Head of caudate nucleus (tissue), 42 donors: ENCODE data around the gene DMKN.
"Not testable (repeated sequence)": the region's sequence is repeated elsewhere in the genome, so short reads cannot be mapped to it uniquely, and the experiment has no call there.

Source experiments
- DNase-seq, 42 donors: peaks; one replicate each; pipeline versions ENCODE4 v3.0.0 to v3.0.0-alpha.2; 2020 to 2021; ENCODE audit warnings: mixed read lengths in 7 of 42
- intact Hi-C: fragments of 100-400 bp; cut with DNase I; formaldehyde crosslinking; loops from one replicate; pipeline ENCODE4 v1.15.0; 2022

DMKN gene

DNA sequence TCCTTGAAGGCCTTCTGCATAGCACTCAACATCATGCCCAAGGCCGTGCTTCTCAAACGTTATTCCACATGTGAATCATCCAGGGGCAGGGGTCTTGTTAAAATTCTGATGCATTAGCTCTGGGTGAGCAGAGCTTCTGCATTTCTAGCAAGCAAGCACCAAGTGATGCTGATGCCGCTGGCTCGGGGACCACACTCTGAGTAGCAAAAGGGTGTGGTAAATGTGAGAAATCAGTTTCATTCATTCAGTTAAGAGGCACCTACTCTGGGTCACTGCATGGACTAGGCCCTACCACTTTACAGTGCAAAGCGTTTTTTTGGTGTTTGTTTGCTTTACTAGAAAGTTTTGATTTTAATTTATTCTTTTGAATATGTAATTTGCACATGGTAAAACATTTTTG lies 30.4 kb downstream of the DMKN start:
- DNase-seq, result no peak
- intact Hi-C loops, result no loop called here

DNA sequence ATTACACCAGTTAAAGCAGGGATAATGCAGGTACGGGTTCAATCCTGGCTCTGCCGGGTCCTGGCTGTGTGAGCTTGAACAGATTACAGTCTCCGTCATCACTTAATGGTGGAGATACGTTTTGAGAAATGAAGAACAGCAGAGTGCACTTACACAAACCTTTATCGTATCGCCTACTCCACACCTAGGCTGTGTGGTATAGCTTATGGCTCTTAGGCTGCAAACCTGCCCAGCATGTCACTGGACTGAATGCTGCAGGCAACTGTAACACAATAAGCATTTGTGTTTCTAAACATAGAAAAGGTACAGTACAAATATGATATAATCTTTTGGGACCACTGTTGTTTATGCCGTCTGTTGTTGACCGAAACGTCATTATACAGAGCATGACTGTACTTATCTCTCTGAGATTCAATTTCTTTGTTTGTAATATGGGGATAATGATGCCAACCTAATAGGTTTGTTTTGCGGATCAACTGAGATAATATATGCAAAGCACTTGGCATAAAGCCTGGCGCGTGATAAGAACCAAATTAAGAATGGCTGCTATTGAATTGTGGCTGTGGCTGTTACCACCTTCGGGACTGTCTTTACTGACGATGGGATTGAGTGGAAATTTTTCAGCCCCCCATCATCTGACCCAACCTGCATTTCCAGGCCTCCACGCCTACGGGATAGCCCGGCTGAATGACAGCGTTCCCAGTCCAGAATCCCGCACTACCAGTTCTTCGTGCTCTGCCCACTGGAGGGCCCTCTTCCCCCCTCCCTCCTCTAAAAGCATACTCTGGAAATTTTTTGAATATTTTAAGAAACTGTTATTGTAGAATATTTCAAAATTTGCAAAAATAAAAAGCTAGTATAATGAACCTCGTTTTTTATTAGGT lies 34.4 kb downstream of the DMKN start:
- DNase-seq, result no peak
- intact Hi-C loops, result no loop called here

DNA sequence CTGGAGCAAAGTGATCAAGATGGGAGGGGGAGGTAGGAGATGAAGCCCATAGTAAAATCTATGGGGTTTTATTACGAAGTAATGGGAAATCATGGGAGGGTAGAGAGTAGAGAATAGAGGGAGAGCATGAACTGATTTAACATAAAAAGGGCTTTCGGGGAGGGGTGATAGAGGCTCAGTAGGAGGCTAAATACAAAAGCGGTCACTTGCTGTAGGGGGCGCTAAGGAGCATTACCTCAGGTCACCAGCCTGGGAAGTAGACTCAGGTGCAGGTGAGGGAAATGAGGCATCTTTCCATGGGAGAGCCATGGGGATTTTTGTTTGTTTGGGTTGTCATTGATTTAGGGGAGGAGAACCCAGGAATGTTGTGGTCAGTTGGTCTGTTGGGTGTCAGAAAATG lies 37.3 kb downstream of the DMKN start:
- intact Hi-C loops, result no loop called here
- no peak for DNase-seq

- DNase-seq, intact Hi-C loops: not testable (repeated sequence)
Measured at GRCh38 chr19:35474594-35474993, 38.9 kb downstream of the DMKN start.

GRCh38 chr19:35474104-35474503 lies 39.3 kb downstream of the DMKN start:
- no peak for DNase-seq
- intact Hi-C loops, result no loop called here

DNA sequence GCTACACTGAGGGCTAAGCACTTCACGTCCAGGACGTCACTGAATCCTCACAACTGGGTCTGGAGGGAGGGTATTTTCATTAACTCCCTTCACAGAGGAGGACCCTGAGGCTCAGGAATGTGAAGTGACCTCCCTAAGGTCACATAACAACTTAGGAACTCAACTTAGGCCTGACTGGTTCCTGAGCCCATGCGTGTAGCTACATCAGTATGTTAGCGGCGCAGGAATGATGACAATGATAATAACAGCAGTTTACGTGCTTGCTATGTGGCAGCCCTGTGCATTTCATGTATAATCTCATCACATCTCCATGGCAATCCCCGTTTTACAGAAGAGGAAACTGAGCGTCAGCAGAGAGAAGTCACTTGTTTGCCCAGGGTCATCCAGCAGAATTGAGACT lies 41.5 kb downstream of the DMKN start:
- intact Hi-C loops, result no loop called here
- DNase-seq, result no peak

DNA sequence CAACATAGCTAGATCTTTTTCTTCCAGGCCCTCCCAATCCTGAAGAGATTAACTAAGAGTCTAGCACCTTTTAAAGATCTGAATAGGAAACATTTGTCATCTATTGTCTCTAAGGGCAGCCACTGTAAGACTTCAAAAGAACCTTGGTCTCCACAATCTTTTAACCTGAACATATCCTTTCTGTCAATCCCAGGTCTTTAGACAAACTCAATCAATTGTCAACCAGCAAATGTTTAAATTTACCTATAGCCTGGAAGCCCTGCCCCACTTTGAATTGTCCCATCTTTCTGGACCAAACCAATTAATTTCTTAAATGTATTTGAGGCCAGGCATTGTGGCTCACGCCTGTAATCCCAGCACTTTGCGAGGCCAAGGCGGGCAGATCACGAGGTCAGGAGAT lies 42.4 kb downstream of the DMKN start:
- intact Hi-C loops, DNase-seq: not testable (repeated sequence)

DNA sequence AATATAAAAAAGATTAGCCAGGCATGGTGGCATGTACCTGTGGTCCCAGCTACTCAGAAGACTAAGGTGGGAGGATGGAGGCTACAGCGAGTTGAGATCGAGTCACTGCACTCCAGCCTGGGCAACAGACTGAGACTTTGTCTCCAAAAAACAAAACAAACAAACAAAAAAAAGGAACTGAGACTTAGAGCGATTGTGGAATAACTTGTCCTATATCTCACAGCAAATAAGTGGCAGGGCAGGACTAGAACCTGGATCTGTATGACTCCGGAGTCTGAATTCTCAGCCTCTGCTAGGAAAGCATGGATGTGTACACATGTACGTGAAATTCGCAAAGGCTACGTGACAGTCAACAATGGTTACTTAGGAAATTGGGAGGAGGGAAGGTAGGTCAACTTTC lies 43.3 kb downstream of the DMKN start:
- intact Hi-C loops, result no loop called here
- no peak for DNase-seq

GRCh38 chr19:35468637-35469036 lies 44.8 kb downstream of the DMKN start:
- peak in 37 of 42 donors; percentile 9 to 70 (median 48) for DNase-seq
- intact Hi-C loops, result loop anchor here (10.0 kb wide), 1 partner anchor 124 kb away; the partner anchor contains the start of gene FFAR1

- intact Hi-C loops, result loop anchor here (10.0 kb wide), 1 partner anchor 121 kb away; the partner anchor contains the start of gene FFAR1
- no peak for DNase-seq
Measured at GRCh38 chr19:35466259-35466658, 47.2 kb downstream of the DMKN start.

- DNase-seq, result not testable (repeated sequence)
Measured at GRCh38 chr19:35462956-35463355, 50.5 kb downstream of the DMKN start.

DNA sequence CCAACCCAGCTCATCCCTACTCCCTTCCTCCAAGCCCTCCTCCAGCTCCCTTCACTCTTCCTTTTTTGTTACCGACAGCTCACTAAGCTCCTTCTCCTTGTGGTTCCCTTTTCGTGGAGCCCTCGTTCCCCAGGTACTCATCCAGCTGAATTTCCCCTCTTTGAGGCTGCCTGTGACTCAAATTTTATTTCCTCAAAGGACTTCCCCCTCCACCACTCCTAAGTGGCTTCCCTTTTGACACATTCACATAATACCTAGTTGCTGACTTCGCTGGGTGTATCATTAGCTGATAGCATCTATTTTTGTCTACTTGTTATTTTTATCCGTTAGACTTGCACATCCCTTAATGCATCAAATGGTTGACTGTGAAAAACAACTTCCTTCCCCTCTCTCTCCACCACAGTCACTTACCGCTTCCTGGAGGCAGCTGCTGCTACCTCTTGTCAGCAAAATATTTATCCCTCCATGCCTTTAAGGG lies 50.9 kb downstream of the DMKN start:
- intact Hi-C loops, result loop anchor here (10.0 kb wide), 1 partner anchor 118 kb away; the partner anchor contains the start of gene FFAR1
- DNase-seq, result peak in 11 of 42 donors; percentile 7 to 49 (median 20)

More at GRCh38 chr19:35462956-35463355, 50.5 kb downstream of the DMKN start:
- intact Hi-C loops, result loop anchor here (10.0 kb wide), 1 partner anchor 118 kb away; the partner anchor contains the start of gene FFAR1

DNA sequence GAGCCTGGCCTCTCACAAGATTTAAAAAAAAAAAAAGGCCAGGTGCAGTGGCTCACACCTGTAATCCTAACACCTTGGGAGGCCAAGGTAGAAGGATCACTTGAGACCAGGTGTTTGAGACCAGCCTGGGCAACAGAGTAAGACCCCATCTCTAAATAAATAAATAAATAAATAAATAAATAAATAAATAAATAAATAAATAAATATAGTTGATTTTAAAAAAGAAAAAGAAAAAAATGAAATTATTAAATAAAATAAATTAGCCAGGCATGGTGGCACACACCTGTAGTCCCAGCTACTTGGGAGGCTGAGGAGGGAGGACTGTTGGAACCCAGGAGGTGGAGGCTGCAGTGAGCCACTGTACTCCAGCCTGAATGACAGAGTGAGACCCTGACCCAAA lies 51.7 kb downstream of the DMKN start:
- intact Hi-C loops, result loop anchor here (10.0 kb wide), 1 partner anchor 117 kb away; the partner anchor contains the start of gene FFAR1

GRCh38 chr19:35461060-35461459 lies 52.4 kb downstream of the DMKN start:
- intact Hi-C loops, result loop anchor here (10.0 kb wide), 1 partner anchor 116 kb away; the partner anchor contains the start of gene FFAR1
- DNase-seq, result no peak

More for the DNA sequence above, 51.7 kb downstream of the DMKN start:
- not testable (repeated sequence) for DNase-seq

DNA sequence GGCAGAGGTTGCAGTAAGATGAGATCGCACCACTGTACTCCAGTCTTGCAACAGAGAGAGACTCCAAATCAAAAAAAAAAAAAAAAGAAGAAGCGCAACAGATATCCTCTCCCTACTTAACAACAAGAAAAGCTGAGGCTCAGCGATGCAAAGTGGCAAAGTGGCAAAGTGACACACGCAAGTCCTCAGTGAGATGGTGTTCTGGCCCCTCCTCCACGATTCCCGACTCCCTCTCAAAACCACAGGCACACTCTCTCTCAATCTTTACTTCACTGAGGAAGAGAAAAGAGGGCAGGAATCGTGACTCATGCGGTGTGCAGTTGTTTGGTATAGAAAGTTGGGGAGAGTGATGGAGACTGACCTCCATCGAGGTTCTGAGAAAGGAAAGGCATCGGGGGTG lies 52.8 kb downstream of the DMKN start:
- DNase-seq, result no peak
- intact Hi-C loops, result loop anchor here (10.0 kb wide), 1 partner anchor 116 kb away; the partner anchor contains the start of gene FFAR1

GRCh38 chr19:35459414-35460082 lies 53.9 kb downstream of the DMKN start:
- intact Hi-C loops, result loop anchor here (10.0 kb wide), 1 partner anchor 115 kb away; the partner anchor contains the start of gene FFAR1
- peak in 3 of 42 donors; percentile 12 to 40 (median 15) for DNase-seq

- no peak for DNase-seq
- intact Hi-C loops, result no loop called here
Measured at GRCh38 chr19:35458731-35459391, 54.6 kb downstream of the DMKN start.

DNA sequence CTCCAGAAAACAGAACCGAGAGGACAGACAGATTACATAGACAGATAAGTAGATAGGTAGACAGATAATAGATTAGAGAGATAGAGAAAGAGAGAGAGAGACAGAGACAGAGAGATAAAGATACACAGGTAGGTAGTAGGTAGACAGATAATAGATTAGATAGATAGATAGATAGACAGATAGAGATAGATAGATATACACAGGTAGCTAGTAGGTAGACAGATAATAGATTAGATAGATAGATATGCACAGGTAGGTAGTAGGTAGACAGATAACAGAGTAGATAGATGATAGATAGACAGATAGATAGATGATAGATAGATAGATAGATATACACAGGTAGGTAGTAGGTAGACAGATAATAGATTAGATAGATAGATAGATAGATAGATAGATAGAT lies 55.3 kb downstream of the DMKN start:
- intact Hi-C loops, result no loop called here
- DNase-seq, result no peak

GRCh38 chr19:35457173-35457572 lies 56.3 kb downstream of the DMKN start:
- DNase-seq, result no peak
- intact Hi-C loops, result no loop called here
